Fibroblast of lung (primary cell): ENCODE data around the gene ZNF23.

ENCODE experiments used
- CTCF ChIP-seq, 2 donors: IDR thresholded peaks in 1 of 2; conservative IDR thresholded peaks in 1 of 2; 1 replicate in 1 of 2; 2 replicates in 1 of 2; pipeline ENCODE4 v1.5.1; 2011 to 2012; ENCODE audit warnings: low read length in 2 of 2, control low read depth in 1 of 2, inconsistent platforms in 1 of 2, low read depth in 1 of 2, mild to moderate bottlenecking in 1 of 2
- EZH2 ChIP-seq: IDR thresholded peaks from 2 replicates; pipeline ENCODE4 v1.5.1; 2012; ENCODE audit warnings: low read length, control low read depth, mild to moderate bottlenecking; ENCODE audit errors: missing control alignments

- TF ChIP-seq CTCF (conservative IDR thresholded peaks at IDR 0.05 in 1 of 2, IDR thresholded peaks at IDR 0.05 in 1 of 2; ENCODE audit: low read depth in 1 of 2, low read length in 2 of 2) (no peak), EZH2 (no peak)
These were observed 39.0 kb downstream of the ZNF23 start for GRCh38 chr16:71423016-71423415.
